ENCODE data around the gene SLC39A11. TPM values are rescaled to one million over a fixed set of nuclear protein-coding genes. Genes with fewer than 3 reads are reported as not detected.

The SLC39A11 gene
- total and polyA plus RNA-seq, 2 of the 13 experiments (the other 11 are each of a cell fraction or from before 2014, with no cell fraction given): 17.2 to 31.5 TPM

DNA sequence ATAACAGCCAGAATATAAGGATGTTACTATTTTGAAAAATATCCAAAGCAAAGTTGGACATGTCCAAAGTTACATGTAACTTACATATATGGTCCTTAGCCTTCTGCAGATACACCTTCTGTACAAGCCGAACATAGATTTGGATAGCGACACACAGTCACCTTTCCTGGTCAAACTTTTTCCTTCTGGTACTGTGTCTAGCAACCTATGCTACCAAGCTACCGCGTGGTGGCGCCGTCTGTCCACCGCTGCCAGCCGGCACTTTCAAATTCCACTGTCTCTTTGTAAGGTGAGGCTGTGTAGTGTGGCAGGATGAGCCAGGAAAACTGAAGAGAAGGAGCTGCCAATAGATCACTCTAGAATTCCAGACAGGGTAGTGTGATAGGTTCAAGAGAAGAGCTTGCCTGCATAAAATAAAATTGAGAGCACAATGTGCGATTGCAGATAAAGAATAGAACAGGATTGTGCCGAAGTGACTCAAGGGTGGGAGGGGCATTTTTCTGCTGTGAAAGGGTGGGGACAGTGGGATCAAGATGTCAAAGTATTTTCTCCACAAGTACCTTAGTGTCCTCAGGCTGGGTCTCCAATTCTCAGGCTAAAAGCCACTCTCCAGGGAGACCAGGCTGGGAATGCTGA is 366.9 kb downstream of the SLC39A11 start (continued):
- TF ChIP-seq, protein P1, sequence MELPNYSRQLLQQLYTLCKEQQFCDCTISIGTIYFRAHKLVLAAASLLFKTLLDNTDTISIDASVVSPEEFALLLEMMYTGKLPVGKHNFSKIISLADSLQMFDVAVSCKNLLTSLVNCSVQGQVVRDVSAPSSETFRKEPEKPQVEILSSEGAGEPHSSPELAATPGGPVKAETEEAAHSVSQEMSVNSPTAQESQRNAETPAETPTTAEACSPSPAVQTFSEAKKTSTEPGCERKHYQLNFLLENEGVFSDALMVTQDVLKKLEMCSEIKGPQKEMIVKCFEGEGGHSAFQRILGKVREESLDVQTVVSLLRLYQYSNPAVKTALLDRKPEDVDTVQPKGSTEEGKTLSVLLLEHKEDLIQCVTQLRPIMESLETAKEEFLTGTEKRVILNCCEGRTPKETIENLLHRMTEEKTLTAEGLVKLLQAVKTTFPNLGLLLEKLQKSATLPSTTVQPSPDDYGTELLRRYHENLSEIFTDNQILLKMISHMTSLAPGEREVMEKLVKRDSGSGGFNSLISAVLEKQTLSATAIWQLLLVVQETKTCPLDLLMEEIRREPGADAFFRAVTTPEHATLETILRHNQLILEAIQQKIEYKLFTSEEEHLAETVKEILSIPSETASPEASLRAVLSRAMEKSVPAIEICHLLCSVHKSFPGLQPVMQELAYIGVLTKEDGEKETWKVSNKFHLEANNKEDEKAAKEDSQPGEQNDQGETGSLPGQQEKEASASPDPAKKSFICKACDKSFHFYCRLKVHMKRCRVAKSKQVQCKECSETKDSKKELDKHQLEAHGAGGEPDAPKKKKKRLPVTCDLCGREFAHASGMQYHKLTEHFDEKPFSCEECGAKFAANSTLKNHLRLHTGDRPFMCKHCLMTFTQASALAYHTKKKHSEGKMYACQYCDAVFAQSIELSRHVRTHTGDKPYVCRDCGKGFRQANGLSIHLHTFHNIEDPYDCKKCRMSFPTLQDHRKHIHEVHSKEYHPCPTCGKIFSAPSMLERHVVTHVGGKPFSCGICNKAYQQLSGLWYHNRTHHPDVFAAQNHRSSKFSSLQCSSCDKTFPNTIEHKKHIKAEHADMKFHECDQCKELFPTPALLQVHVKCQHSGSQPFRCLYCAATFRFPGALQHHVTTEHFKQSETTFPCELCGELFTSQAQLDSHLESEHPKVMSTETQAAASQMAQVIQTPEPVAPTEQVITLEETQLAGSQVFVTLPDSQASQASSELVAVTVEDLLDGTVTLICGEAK (IDR thresholded peaks at IDR 0.05): no peak
- TF ChIP-seq, protein P1 (CRISPR knock-in tag; IDR thresholded peaks at IDR 0.05): no peak
- TF ChIP-seq, protein P2, sequence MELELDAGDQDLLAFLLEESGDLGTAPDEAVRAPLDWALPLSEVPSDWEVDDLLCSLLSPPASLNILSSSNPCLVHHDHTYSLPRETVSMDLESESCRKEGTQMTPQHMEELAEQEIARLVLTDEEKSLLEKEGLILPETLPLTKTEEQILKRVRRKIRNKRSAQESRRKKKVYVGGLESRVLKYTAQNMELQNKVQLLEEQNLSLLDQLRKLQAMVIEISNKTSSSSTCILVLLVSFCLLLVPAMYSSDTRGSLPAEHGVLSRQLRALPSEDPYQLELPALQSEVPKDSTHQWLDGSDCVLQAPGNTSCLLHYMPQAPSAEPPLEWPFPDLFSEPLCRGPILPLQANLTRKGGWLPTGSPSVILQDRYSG (CRISPR knock-in tag; IDR thresholded peaks at IDR 0.05): no peak
- no peak for TF ChIP-seq FOXK1 (CRISPR knock-in tag; IDR thresholded peaks at IDR 0.05; ENCODE audit: borderline replicate concordance, low read depth)
- TF ChIP-seq ZNF350 (CRISPR knock-in tag; IDR thresholded peaks at IDR 0.05; ENCODE audit: borderline replicate concordance, low read depth): 0 out of 2 replicates have a peak, but pooled peaks have one; percentile 25
- TF ChIP-seq BCL6 (CRISPR knock-in tag; IDR thresholded peaks at IDR 0.05): no peak; the same call in 1 of the 2 replicates
- TF ChIP-seq ARNTL (CRISPR knock-in tag; IDR thresholded peaks at IDR 0.05): no peak
- TF ChIP-seq, protein P3, sequence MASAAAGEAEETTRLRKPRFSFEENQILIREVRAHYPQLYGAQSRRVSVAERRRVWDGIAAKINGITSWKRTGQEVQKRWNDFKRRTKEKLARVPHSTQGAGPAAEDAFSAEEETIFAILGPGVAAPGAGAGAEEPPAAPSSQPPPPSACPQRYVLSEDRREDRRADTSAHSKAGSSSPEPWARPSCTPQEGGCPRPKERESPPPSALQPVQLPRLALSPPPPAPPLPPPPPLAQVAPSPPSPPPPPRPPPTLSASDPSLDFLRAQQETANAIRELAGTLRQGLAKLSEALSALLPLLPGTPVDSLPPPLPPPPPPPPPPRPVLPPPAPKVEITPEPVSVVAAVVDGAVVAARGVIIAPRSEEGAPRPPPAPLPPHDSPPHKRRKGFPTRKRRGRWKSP (CRISPR knock-in tag; IDR thresholded peaks at IDR 0.05): no peak
- TF ChIP-seq, protein P4, sequence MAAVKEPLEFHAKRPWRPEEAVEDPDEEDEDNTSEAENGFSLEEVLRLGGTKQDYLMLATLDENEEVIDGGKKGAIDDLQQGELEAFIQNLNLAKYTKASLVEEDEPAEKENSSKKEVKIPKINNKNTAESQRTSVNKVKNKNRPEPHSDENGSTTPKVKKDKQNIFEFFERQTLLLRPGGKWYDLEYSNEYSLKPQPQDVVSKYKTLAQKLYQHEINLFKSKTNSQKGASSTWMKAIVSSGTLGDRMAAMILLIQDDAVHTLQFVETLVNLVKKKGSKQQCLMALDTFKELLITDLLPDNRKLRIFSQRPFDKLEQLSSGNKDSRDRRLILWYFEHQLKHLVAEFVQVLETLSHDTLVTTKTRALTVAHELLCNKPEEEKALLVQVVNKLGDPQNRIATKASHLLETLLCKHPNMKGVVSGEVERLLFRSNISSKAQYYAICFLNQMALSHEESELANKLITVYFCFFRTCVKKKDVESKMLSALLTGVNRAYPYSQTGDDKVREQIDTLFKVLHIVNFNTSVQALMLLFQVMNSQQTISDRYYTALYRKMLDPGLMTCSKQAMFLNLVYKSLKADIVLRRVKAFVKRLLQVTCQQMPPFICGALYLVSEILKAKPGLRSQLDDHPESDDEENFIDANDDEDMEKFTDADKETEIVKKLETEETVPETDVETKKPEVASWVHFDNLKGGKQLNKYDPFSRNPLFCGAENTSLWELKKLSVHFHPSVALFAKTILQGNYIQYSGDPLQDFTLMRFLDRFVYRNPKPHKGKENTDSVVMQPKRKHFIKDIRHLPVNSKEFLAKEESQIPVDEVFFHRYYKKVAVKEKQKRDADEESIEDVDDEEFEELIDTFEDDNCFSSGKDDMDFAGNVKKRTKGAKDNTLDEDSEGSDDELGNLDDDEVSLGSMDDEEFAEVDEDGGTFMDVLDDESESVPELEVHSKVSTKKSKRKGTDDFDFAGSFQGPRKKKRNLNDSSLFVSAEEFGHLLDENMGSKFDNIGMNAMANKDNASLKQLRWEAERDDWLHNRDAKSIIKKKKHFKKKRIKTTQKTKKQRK (IDR thresholded peaks at IDR 0.05; ENCODE audit: low read length): no peak
- TF ChIP-seq ZNF282 (IDR thresholded peaks at IDR 0.05; ENCODE audit: partially characterized antibody): no peak
- TF ChIP-seq, protein P5, sequence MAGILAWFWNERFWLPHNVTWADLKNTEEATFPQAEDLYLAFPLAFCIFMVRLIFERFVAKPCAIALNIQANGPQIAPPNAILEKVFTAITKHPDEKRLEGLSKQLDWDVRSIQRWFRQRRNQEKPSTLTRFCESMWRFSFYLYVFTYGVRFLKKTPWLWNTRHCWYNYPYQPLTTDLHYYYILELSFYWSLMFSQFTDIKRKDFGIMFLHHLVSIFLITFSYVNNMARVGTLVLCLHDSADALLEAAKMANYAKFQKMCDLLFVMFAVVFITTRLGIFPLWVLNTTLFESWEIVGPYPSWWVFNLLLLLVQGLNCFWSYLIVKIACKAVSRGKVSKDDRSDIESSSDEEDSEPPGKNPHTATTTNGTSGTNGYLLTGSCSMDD (CRISPR knock-in tag; IDR thresholded peaks at IDR 0.05): no peak

Measured in HepG2 (cell line).